ENCODE measurements around the gene EXD3. TPM values are rescaled to one million over a fixed set of nuclear protein-coding genes. Genes with fewer than 3 reads are reported as not detected.

Gene EXD3
- total RNA-seq, 1 experiment from 2014 or later, result 15.3 TPM

- H3K23ac ChIP-seq (ENCODE audit: insufficient read length, low read depth, low read length), result no peak overlapping the region
- peaks cover 0 to 2% (median 0%) of the 10 kb centered on the region in 3 experiments; a peak in 1 of 7 replicates for H3K36me3 Mint-ChIP-seq (ENCODE audit: insufficient read depth in 1 of 3, low read depth in 3 of 3)
- no peak overlapping the region for H3K4me2 ChIP-seq (ENCODE audit: insufficient read depth, insufficient read length, low read length)
- no peak overlapping the region for H3K27ac ChIP-seq (ENCODE audit: insufficient read length, low read depth, low read length)
- H3K4me1 Mint-ChIP-seq, result no peaks in the 10 kb centered on the region
- no peaks in the 10 kb centered on the region for H3K23me2 ChIP-seq (ENCODE audit: insufficient read length, low read depth, low read length, poor library complexity, severe bottlenecking)
- no peaks in the 10 kb centered on the region for H3K79me2 ChIP-seq (ENCODE audit: insufficient read depth, low read length)
- H2BK5ac ChIP-seq (ENCODE audit: insufficient read length, low read length), result no peak overlapping the region
- no peak overlapping the region for H2BK120ac ChIP-seq (ENCODE audit: low read depth, low read length, poor library complexity, severe bottlenecking)
- no peak overlapping the region for H3K4ac ChIP-seq (ENCODE audit: low read depth, low read length)
- no peak overlapping the region for H3K56ac ChIP-seq (ENCODE audit: insufficient read length, low read depth, low read length)
- no peaks in the 10 kb centered on the region for H3K9me3 ChIP-seq (ENCODE audit: control insufficient read depth, low read depth, low read length)
- H2BK15ac ChIP-seq (ENCODE audit: low read depth, low read length), result no peak overlapping the region
- H3K14ac ChIP-seq (ENCODE audit: insufficient read depth, low read length), result no peak overlapping the region
- peaks cover 3% of the 10 kb centered on the region in 2 experiments; a peak in 4 of 5 replicates for H3K9me3 Mint-ChIP-seq
- no CpG with 5 or more reads among the region's 7 CpGs for WGBS (ENCODE audit: extremely low coverage, insufficient read length, low lambda C conversion rate)
- H3K27me3 ChIP-seq (ENCODE audit: insufficient read depth, low read length), result no peaks in the 10 kb centered on the region
- no peak for TF ChIP-seq CTCF (conservative IDR thresholded peaks at IDR 0.05)
- H2BK12ac ChIP-seq (ENCODE audit: insufficient read length, low read depth, low read length), result no peak overlapping the region
- no peak overlapping the region for H2BK20ac ChIP-seq (ENCODE audit: low read depth, low read length, poor library complexity, severe bottlenecking)
- H3K79me1 ChIP-seq (ENCODE audit: insufficient read depth, low read depth, low read length, poor library complexity, severe bottlenecking), result no peaks in the 10 kb centered on the region
- H3K4me1 ChIP-seq (ENCODE audit: insufficient read depth, low read length), result no peaks in the 10 kb centered on the region
- no peak overlapping the region for H3T11ph ChIP-seq (ENCODE audit: low read length)
- peaks cover 15% of the 10 kb centered on the region for H3K27me3 Mint-ChIP-seq (ENCODE audit: low read depth)
- no peak overlapping the region for H3K4me3 Mint-ChIP-seq
- no peak overlapping the region for H2AK5ac ChIP-seq (ENCODE audit: insufficient read length, low read length)
- H4K20me1 ChIP-seq (ENCODE audit: control insufficient read depth, insufficient read depth, insufficient read length), result no peaks in the 10 kb centered on the region
- no peak overlapping the region for H3K18ac ChIP-seq (ENCODE audit: insufficient read length, low read depth, low read length)
- no peak overlapping the region for H3K9ac ChIP-seq (ENCODE audit: extremely low read depth, insufficient read length, low read length)
- no peak overlapping the region for H2AFZ ChIP-seq (ENCODE audit: low read length)
- H3K27ac Mint-ChIP-seq, result no peak overlapping the region
- DNase-seq, result no peak
- H4K5ac ChIP-seq (ENCODE audit: insufficient read length, low read depth, low read length), result no peak overlapping the region
- H4K91ac ChIP-seq (ENCODE audit: insufficient read length, low read depth, low read length), result no peak overlapping the region
- no peak overlapping the region for H4K8ac ChIP-seq (replicated peaks; ENCODE audit: insufficient read length, low read depth, low read length)
Observed at GRCh38 chr9:137467896-137468295, 44.9 kb upstream of the EXD3 start.
